MM.1S (cell line): ENCODE data around the gene AGAP3.

Source experiments
- EZH2 ChIP-seq: fragments of 300-600 bp; sonication (generic); optimal IDR thresholded peaks from 2 replicates; pipeline ENCODE3; 2017; ENCODE audit warnings: low read depth, mild to moderate bottlenecking, antibody characterized with exemption, low read length, mixed read lengths
- EZH2phosphoT487 ChIP-seq: fragments of 300-600 bp; sonication (generic); IDR thresholded peaks from 2 replicates; pipeline ENCODE4 v1.6.1; 2018; ENCODE audit warnings: antibody characterized with exemption, low read length
- TF ChIP-seq, protein P1 (sequence below): fragments of 300-600 bp; sonication (generic); IDR thresholded peaks from 2 replicates; pipeline ENCODE4 v1.5.1; 2016; ENCODE audit warnings: antibody characterized with exemption, low read length, mixed read lengths

GRCh38 chr7:151091988-151092387 is 5.7 kb downstream of the AGAP3 start:
- TF ChIP-seq EZH2 = no peak
- TF ChIP-seq, protein P1, sequence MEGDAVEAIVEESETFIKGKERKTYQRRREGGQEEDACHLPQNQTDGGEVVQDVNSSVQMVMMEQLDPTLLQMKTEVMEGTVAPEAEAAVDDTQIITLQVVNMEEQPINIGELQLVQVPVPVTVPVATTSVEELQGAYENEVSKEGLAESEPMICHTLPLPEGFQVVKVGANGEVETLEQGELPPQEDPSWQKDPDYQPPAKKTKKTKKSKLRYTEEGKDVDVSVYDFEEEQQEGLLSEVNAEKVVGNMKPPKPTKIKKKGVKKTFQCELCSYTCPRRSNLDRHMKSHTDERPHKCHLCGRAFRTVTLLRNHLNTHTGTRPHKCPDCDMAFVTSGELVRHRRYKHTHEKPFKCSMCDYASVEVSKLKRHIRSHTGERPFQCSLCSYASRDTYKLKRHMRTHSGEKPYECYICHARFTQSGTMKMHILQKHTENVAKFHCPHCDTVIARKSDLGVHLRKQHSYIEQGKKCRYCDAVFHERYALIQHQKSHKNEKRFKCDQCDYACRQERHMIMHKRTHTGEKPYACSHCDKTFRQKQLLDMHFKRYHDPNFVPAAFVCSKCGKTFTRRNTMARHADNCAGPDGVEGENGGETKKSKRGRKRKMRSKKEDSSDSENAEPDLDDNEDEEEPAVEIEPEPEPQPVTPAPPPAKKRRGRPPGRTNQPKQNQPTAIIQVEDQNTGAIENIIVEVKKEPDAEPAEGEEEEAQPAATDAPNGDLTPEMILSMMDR = no peak
- no peak for TF ChIP-seq EZH2phosphoT487
